GM18951 (cell line): ENCODE measurements around the gene PGC.

Source experiments
- POLR2A ChIP-seq: IDR thresholded peaks from 4 replicates; pipeline ENCODE4 v1.6.1; 2011; ENCODE audit warnings: mild to moderate bottlenecking; ENCODE audit not compliant: insufficient read length, insufficient read depth; ENCODE audit errors: extremely low read depth
- in situ Hi-C: fragments of 300-500 bp; cut with MboI; formaldehyde crosslinking; loops from one replicate; pipeline ENCODE4 v1.12.0; 2022; ENCODE audit warnings: low sequenced_read_pairs, mixed read lengths, inconsistent platforms; ENCODE audit not compliant: unreplicated experiment

The PGC gene

DNA sequence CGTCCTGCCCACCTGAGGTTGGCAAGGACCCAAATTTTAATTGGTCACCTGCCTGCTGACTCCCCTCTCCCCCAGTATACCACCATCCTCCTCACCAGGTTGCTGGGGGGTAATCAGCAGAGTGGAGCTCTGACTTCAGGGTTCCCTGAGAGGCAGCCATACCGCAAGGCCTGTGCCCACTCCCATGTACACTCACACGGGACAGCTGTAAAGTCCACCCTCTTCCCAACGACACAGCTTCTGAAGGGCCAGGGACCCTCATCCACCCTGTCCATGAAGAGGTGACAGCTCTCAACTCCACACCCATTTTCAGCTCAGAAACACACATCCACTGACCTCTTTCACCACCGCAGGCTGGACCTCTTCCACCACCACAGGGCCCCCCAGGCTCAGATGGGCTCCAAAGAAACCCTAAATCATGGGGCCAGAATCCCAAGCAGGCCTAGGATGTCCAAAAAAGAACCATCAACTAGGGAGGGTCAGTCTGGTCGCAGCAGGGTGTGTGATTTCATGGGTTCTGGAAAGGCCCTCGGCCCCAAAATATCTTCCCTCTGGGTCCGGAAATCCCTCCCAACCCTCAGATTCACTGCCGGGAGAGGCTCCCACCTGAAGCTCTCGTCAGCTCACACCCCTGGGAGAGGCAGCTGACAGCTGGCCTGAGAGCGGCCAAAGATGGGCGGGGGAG lies 41.7 kb downstream of the PGC start:
- in situ Hi-C loops = no loop called here
- no peak for TF ChIP-seq POLR2A

DNA sequence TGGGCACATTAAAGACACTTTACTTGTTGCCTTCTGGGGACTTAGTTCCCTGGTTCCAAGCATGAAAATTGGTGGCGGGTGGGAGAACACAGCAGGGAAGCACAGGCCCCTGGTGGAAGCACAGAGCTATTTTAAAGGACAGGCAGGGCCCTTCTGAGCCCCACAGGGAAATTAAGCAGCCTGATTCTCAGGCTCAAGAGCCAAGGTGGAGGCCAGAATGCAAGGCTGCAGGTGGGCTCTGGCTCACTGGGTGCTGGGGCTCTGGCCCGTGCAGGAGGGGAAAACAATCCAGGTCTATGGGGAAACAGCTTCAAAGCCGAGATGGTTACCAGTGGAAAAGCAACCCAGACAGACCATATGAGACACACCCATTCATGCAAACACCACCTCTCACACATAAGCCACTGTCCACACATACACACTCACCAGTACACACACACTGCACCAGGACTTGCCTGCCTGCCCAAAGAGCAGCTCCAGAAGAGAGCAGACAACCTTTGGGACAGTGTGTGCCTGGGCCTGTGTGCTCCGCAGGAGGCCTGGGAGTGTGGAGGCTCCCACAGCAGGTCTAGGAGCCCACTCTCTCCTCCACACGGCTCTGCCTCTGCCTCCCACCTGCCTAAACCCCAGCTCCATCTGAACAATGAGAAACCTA lies 42.4 kb downstream of the PGC start:
- in situ Hi-C loops = no loop called here
- peak; percentile 62 for TF ChIP-seq POLR2A

DNA sequence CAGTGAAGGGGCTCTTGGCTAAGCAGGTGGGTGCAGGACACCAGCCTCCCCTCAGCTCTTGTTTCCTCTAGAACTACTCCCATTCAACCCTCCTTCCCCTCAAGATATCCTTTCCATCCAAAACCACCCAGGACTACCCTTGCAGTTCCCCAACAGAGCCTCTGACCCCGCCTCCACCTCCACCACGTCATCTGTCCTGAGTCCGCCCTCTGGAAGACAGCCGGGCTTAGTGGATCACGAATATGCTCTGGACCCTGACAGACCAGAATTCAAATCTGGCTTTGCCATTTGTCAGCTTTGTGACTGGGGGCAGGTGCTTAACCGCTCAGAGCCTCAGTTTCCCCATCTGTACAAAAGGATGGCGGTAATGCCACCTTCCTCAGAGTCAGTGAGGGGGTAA lies 43.2 kb downstream of the PGC start:
- in situ Hi-C loops = no loop called here
- no peak for TF ChIP-seq POLR2A

GRCh38 chr6:41702771-41703494 lies 44.3 kb downstream of the PGC start:
- TF ChIP-seq POLR2A = no peak
- in situ Hi-C loops = no loop called here

GRCh38 chr6:41702089-41702745 lies 45.0 kb downstream of the PGC start:
- no peak for TF ChIP-seq POLR2A
- in situ Hi-C loops = no loop called here

- in situ Hi-C loops = no loop called here
- no peak for TF ChIP-seq POLR2A
Measured at GRCh38 chr6:41700463-41701347, 46.5 kb downstream of the PGC start.

GRCh38 chr6:41699063-41699462 lies 48.1 kb downstream of the PGC start:
- in situ Hi-C loops = no loop called here
- no peak for TF ChIP-seq POLR2A

- in situ Hi-C loops = no loop called here
- peak; percentile 7 for TF ChIP-seq POLR2A
Measured at GRCh38 chr6:41697861-41698781, 49.1 kb downstream of the PGC start.

- in situ Hi-C loops = no loop called here
- no peak for TF ChIP-seq POLR2A
Measured at GRCh38 chr6:41696788-41697187, 50.4 kb downstream of the PGC start.

GRCh38 chr6:41695825-41696224 lies 51.4 kb downstream of the PGC start:
- in situ Hi-C loops = no loop called here
- no peak for TF ChIP-seq POLR2A

DNA sequence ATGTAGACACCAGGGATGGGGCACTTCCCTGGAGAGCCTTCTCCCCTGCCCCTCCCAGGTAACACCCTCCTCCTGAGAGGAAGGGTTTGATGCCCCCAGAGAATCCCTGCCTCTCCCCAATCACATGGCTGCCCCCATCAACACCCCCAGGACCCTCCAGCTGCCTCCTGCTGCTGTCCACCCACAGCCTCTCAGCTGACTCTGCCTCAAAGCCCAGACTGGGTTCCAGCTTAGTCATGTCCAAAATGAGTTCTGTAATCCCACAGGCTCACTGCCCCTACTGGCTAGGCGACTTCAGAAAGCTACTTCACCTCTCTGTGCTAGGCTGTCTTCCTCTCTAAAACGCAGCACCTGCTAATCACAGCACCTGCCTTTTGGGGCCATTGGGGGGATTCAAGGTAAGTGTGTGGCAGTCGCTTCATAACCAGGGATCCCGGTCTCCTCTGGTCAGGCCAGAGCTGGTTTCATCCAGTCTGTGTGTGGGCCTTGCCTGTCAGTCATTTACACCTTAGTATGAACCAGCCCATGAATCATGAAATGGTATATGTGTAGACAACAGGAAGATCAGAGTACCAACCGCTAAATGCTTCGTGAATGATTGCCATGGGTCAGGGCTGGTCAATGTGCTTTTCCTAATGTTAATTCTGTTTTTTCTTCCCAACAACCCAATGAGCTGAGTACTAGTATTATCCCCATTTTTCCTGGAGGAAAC lies 52.2 kb downstream of the PGC start:
- in situ Hi-C loops = no loop called here
- TF ChIP-seq POLR2A = no peak
